Astrocyte (in vitro differentiated cells and primary cell): ENCODE results near the gene ADRA2A.

Experiments
- EZH2 ChIP-seq: IDR thresholded peaks from 2 replicates; pipeline ENCODE4 v1.6.1; 2012; ENCODE audit warnings: mild to moderate bottlenecking, low read length, inconsistent platforms; ENCODE audit not compliant: insufficient read depth
- TF ChIP-seq, protein P1 (sequence below): IDR thresholded peaks from 2 replicates; pipeline ENCODE4 v1.5.1; 2011; ENCODE audit warnings: low read depth, mild to moderate bottlenecking, inconsistent platforms, low read length, moderate library complexity; ENCODE audit not compliant: insufficient read depth

DNA sequence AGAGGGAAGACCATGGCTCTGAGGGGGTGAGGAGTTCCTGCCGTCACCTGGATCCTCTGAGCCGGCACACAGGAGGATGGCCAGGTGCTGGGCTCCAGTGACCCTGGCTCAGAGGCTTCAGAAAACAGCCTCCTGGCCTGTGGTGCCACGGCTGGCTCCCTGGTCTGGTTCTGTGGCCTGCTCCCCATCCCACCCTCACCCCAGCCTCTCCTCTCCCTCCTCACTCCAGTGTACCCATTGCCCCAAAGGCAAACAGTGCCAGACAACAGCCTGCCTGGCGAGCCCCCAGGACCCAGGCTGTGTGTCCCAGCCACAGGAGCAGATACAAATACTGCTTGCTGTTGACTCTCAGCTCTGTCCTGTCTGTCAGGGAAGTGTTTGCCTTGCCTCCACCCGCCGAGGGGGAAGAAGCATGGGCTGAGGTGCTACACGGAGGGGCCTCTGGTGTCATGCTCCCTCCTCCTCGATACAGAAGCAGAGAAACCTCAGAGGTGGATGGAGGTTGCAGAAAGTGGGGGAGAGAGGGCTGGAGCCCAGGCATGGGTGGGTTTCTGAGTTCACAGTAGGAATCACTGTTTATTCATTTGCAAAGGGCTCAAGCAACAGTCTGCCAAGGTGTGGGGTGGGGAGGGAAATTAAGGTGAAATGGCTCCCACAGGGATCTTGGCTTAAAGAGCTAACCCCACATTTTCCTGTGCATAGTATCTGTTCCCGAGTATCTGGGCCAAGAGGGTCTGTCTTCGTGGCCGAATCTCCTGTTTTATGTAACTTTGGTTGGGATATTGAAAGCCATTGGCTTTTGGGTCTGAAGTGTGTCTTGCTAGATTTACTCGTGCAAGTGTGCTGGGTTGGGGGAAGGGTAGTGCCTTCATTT, 5.5 kb downstream of the ADRA2A start:
- TF ChIP-seq, protein P1, sequence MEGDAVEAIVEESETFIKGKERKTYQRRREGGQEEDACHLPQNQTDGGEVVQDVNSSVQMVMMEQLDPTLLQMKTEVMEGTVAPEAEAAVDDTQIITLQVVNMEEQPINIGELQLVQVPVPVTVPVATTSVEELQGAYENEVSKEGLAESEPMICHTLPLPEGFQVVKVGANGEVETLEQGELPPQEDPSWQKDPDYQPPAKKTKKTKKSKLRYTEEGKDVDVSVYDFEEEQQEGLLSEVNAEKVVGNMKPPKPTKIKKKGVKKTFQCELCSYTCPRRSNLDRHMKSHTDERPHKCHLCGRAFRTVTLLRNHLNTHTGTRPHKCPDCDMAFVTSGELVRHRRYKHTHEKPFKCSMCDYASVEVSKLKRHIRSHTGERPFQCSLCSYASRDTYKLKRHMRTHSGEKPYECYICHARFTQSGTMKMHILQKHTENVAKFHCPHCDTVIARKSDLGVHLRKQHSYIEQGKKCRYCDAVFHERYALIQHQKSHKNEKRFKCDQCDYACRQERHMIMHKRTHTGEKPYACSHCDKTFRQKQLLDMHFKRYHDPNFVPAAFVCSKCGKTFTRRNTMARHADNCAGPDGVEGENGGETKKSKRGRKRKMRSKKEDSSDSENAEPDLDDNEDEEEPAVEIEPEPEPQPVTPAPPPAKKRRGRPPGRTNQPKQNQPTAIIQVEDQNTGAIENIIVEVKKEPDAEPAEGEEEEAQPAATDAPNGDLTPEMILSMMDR: no peak
- TF ChIP-seq EZH2: no peak
